Neutrophil (primary cell): ENCODE measurements around the gene TFEB.
"Not testable (repeated sequence)": the region's sequence is repeated elsewhere in the genome, so short reads cannot be mapped to it uniquely, and the experiment has no call there.

Source experiments
- H3K27ac ChIP-seq: fragments of 200-600 bp; sonication (generic); 2 replicates; pipeline ENCODE4 v1.5.1; 2016; ENCODE audit warnings: mild to moderate bottlenecking, moderate library complexity
- H3K27me3 ChIP-seq: fragments of 200-600 bp; sonication (generic); 2 replicates; pipeline ENCODE4 v1.6.0; 2016; ENCODE audit warnings: mild to moderate bottlenecking
- H3K36me3 ChIP-seq: fragments of 200-600 bp; sonication (generic); 2 replicates; pipeline ENCODE4 v1.5.1; 2017
- H3K4me1 ChIP-seq, 2 experiments: fragments of 200-600 bp in 1 of 2; sonication (generic) in 1 of 2; 1 replicate in 1 of 2; 2 replicates in 1 of 2; pipeline versions ENCODE4 v1.5.1 to v1.6.1; 2013 to 2016; ENCODE audit warnings: low read depth in 1 of 2, low read length in 1 of 2, mild to moderate bottlenecking in 1 of 2, moderate library complexity in 1 of 2; ENCODE audit not compliant: control insufficient read depth in 1 of 2, insufficient read depth in 1 of 2
- H3K4me3 ChIP-seq, 2 experiments: fragments of 200-600 bp in 1 of 2; sonication (generic) in 1 of 2; 1 replicate in 1 of 2; 2 replicates in 1 of 2; pipeline ENCODE4 v1.5.1; 2013 to 2016; ENCODE audit warnings: low read depth in 1 of 2, low read length in 1 of 2, mild to moderate bottlenecking in 1 of 2, moderate library complexity in 1 of 2
- H3K9me3 ChIP-seq: fragments of 200-600 bp; sonication (generic); 2 replicates; pipeline ENCODE4 v1.5.1; 2016
- TF ChIP-seq, protein P1 (sequence below): fragments of 200-600 bp; sonication (generic); IDR thresholded peaks from 2 replicates; pipeline ENCODE4 v1.5.1; 2016; ENCODE audit warnings: antibody characterized with exemption

The TFEB gene

DNA sequence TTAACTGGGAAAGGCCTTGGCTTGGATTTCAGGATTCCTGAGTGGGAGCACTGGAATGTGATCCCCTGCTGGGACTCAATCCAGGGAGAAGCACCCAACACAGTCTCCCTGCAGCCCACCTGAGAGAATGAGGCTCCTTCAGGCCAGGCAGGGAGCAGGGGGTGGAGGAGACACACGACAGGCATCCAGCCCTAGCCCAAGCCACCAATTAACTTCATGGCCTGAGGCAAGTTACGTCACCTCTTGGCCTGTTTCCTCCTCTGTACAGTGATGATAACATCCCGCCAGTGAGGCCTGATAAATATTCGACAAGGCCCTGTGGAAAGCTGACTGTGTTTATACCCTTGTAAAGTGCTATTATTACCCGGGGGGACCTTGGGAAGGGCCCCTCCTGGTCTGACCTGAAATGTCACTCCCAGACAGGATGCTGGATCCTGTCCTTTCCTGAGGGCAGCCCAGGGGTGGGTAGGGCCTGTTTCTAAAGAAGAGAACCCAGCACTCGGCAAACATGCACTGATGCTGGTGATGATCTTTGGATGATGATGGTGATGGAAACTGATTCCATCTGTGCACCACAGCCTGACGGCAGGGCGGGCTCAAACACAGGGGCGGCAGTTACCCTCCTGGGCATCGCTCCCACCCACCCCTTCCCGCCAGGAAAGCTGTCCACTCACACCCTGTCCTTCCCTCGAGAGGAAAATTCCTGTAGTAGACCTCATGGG is 31.9 kb upstream of the TFEB start:
- TF ChIP-seq, protein P1, sequence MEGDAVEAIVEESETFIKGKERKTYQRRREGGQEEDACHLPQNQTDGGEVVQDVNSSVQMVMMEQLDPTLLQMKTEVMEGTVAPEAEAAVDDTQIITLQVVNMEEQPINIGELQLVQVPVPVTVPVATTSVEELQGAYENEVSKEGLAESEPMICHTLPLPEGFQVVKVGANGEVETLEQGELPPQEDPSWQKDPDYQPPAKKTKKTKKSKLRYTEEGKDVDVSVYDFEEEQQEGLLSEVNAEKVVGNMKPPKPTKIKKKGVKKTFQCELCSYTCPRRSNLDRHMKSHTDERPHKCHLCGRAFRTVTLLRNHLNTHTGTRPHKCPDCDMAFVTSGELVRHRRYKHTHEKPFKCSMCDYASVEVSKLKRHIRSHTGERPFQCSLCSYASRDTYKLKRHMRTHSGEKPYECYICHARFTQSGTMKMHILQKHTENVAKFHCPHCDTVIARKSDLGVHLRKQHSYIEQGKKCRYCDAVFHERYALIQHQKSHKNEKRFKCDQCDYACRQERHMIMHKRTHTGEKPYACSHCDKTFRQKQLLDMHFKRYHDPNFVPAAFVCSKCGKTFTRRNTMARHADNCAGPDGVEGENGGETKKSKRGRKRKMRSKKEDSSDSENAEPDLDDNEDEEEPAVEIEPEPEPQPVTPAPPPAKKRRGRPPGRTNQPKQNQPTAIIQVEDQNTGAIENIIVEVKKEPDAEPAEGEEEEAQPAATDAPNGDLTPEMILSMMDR: no peak
- Histone ChIP-seq H3K27ac (no peak overlapping the region), H3K36me3 (peaks cover 33% of the 10 kb centered on the region)

DNA sequence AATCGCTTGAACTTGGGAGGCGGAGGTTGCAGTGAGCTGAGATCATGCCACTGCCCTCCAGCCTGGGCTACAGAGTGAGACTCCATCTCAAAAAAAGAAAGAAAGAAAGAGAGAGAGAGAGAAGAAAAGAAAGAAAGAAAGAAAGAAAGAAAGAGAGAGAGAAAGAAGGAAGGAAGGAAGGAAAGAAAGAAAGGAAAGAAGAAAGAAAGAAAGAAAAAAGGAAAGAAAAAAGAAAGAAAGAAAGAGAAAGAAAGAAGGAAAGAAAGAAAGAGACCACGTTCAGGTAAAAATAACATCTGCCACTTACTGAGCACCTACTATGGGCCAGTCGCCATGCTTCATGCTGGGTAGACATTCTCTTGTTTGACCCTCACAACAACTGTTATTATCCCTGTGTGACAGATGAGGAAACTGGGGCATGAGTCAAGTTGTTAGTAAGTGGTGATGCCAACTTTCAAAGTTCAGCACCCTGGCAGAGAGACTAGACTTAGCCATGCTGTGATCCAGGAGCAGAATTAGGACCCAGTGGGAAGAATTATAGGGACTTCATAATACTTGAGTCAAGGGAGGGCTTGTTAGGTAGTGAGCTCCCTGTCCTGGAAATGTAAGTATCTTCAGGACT is 30.7 kb upstream of the TFEB start:
- H3K4me3 ChIP-seq, H3K27ac ChIP-seq, H3K4me1 ChIP-seq, H3K9me3 ChIP-seq, H3K27me3 ChIP-seq: not testable (repeated sequence)
- H3K36me3 ChIP-seq: peaks cover 22% of the 10 kb centered on the region

More for the DNA sequence above, 31.9 kb upstream of the TFEB start:
- Histone ChIP-seq H3K4me1 (no peaks in the 10 kb centered on the region), H3K9me3 (no peaks in the 10 kb centered on the region), H3K4me3 (no peak overlapping the region), H3K27me3 (no peaks in the 10 kb centered on the region)

DNA sequence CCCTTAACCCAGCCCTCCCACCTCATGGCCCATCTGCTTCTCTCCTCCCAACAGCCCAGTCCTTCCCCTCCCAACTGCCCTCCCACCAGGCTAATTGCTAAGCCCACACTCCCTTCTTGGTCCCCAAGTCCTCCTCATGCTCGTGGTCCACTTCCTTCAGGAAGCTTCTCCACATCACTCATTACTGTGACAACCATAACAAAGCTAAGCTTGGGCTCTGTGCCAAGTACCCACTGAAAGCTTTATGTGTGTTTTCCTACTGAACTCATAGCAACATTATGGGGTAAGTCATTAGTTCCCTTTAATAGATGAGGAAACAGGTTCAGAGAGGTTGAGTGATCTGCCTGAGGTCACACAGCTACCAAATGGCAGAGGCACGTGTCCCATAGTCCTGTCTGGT is 28.1 kb upstream of the TFEB start:
- H3K27ac ChIP-seq: no peak overlapping the region
- H3K4me1 ChIP-seq: no peaks in the 10 kb centered on the region
- H3K4me3 ChIP-seq: no peak overlapping the region
- no peaks in the 10 kb centered on the region for H3K9me3 ChIP-seq
- H3K27me3 ChIP-seq: no peaks in the 10 kb centered on the region
- H3K36me3 ChIP-seq: peaks cover 1% of the 10 kb centered on the region
- TF ChIP-seq, protein P1: no peak

DNA sequence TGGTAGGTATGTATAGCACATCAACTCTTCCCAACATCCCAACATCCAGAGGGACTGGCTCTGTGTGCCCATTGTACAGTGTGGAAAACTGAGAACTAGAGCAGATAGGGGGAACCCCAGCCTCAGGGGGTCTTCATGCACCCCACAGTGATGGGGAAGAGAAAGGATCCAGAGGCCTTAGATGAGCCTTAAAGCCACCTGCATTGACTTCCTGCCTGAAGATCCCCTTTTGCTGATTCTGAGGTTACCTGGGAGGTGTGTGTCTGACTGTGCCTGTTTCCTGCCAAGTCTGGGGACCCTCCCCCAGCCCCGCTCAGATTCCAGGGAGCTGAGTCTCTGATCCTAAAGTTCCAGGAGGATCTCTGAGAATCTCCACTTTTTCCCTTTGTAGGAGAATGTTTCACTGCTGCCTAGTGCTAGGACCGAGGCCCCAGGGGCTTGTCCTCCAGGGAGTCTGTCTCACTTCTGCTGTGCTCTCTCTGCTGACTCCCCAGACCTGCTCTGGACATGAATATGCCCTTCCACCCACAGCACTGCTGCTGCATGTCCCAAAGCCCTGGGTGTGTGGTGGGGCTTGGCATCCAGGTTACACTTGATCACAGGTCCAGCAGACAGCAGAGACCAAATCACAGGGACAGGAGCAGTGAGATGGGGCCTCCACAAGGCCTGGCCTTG is 24.6 kb upstream of the TFEB start:
- H3K4me1 ChIP-seq: no peaks in the 10 kb centered on the region
- H3K4me3 ChIP-seq: no peak overlapping the region
- no peak overlapping the region for H3K27ac ChIP-seq
- no peaks in the 10 kb centered on the region for H3K27me3 ChIP-seq
- no peaks in the 10 kb centered on the region for H3K9me3 ChIP-seq
- TF ChIP-seq, protein P1: no peak
- no peaks in the 10 kb centered on the region for H3K36me3 ChIP-seq

DNA sequence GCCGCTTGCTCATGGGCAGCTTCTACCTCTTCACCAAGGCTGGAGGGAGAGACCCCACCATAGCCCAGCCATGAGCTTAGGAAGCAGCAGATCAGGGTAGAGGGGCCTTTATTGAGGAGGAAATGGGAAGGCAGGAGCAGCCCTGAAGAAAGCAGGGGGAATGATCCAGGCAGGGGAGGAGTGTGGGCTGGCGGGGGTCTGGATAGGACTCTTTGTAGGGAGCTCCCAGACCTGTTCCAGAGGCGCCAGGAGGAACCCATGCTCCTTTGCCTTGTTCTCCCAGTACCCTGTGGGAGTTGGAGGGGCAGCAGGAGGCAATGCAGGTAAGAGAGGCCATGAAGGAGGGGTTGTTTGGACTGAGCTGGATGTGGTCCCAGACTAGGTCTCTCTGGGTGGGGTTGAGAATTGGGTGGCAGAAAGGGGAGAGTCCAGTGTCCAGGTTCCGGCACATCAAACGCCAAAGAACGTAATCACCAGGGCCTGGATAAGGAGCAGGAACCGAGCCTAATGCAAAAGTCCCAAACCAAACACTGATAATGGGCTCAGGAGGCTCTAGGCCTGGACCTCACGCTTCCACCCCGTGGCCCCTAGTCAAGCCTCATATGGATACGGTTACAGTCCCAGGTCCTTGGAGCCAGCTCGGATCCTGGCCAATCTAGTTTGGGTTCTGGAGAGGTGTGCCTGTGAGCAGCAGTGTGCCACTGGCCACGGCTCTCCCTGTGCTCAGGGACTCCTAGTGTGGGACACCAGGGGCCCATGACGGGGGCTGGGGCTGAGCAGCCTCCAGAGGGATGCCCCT is 23.9 kb upstream of the TFEB start:
- Histone ChIP-seq H3K36me3 (no peaks in the 10 kb centered on the region), H3K9me3 (no peaks in the 10 kb centered on the region), H3K27ac (no peak overlapping the region), H3K4me1 (no peaks in the 10 kb centered on the region), H3K4me3 (no peak overlapping the region), H3K27me3 (no peaks in the 10 kb centered on the region)
- TF ChIP-seq, protein P1: no peak
